ENCODE data around the gene TLE2. TPM values are rescaled to one million over a fixed set of nuclear protein-coding genes. Genes with fewer than 3 reads are reported as not detected.

The TLE2 gene
- total RNA-seq, 4 donors from 2014 or later, result 87.5 to 184 (median 122) TPM

DNA sequence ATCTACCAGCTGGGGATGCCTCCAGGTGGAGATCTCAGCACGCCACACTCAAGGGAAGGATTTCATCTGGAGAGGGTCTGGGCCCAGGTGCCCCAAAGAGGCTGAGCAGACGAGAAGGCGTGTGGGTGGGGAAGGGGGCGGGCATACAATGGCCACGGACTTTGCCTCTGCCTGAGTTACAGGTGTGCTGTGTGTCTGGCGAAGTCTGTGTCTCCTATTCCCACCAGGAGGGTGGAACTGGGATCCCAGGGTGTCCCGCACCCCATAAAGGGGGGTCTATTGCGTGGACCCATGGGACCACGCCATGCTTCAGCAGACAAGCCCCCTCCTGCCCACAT is 3.6 kb downstream of the TLE2 start:
- 83 to 84% methylated on average over 3 to 9 of the region's 9 CpGs for WGBS, 2 donors
- H3K9me3 ChIP-seq, result no peaks in the 10 kb centered on the region
- H3K4me1 ChIP-seq, result peaks cover 0 to 50% (median 7%) of the 10 kb centered on the region in 4 donors
- H3K36me3 ChIP-seq, result peaks cover 0 to 18% (median 0%) of the 10 kb centered on the region in 3 donors
- H3K27ac ChIP-seq, result peak overlapping the region in 3 of 4 donors; percentile 40 to 83 (median 61)
- TF ChIP-seq, protein P1, sequence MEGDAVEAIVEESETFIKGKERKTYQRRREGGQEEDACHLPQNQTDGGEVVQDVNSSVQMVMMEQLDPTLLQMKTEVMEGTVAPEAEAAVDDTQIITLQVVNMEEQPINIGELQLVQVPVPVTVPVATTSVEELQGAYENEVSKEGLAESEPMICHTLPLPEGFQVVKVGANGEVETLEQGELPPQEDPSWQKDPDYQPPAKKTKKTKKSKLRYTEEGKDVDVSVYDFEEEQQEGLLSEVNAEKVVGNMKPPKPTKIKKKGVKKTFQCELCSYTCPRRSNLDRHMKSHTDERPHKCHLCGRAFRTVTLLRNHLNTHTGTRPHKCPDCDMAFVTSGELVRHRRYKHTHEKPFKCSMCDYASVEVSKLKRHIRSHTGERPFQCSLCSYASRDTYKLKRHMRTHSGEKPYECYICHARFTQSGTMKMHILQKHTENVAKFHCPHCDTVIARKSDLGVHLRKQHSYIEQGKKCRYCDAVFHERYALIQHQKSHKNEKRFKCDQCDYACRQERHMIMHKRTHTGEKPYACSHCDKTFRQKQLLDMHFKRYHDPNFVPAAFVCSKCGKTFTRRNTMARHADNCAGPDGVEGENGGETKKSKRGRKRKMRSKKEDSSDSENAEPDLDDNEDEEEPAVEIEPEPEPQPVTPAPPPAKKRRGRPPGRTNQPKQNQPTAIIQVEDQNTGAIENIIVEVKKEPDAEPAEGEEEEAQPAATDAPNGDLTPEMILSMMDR (IDR thresholded peaks at IDR 0.05), result no peak
- TF ChIP-seq POLR2A (IDR thresholded peaks at IDR 0.05) (no peak), EP300 (IDR thresholded peaks at IDR 0.05) (no peak)
- no peak for DNase-seq (ENCODE audit: low spot score in 2 of 2)
- H3K4me3 ChIP-seq, result no peak overlapping the region
- H3K27me3 ChIP-seq, result peaks cover 0 to 4% of the 10 kb centered on the region in 2 donors

DNA sequence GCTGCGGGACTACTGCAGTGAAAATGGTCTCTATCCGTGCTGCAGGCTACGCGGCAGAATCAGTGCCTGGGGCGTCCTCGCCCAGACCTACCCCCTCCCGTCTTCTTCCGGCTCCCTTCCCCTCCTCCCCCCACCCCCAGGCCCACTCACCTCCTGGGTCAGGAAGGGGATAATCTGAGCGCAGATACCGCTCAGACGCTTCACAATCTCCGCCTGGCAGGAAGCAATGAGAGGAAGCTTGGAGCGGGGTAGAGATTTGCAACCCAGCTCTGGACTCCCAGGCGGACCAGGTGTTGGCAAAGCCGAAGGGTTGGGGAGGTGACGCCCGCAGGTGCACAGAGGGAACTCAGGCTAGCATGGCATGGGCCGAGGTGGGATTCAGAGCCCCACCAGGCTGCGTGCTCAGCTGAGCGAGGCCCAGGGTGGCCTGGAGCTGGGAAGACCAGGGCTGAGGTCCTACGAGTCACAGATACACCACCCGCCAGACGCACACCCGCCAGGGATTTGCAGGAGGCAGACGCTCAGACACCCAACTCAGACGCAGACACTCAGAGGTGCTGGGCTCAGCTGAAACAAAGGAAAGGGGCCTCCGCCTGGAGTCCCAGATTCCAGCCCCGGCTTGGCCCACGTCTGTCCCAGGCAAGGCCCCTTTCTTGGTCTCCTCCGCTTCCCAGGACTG is 4.1 kb downstream of the TLE2 start:
- 51 to 66% methylated on average over 19 to 27 of the region's 30 CpGs for WGBS, 2 donors
- Histone ChIP-seq H3K4me3 (peak overlapping the region in 1 of 4 donors; percentile 18), H3K9me3 (no peaks in the 10 kb centered on the region), H3K27me3 (peaks cover 0 to 4% of the 10 kb centered on the region in 2 donors), H3K27ac (peak overlapping the region in 3 of 4 donors; percentile 40 to 83 (median 61)), H3K4me1 (peaks cover 0 to 52% (median 7%) of the 10 kb centered on the region in 4 donors), H3K36me3 (peaks cover 0 to 18% (median 0%) of the 10 kb centered on the region in 3 donors)
- no peak for DNase-seq (ENCODE audit: low spot score in 2 of 2)
- TF ChIP-seq EP300 (IDR thresholded peaks at IDR 0.05) (no peak), POLR2A (IDR thresholded peaks at IDR 0.05) (no peak)
- TF ChIP-seq, protein P1 (IDR thresholded peaks at IDR 0.05), result no peak

DNA sequence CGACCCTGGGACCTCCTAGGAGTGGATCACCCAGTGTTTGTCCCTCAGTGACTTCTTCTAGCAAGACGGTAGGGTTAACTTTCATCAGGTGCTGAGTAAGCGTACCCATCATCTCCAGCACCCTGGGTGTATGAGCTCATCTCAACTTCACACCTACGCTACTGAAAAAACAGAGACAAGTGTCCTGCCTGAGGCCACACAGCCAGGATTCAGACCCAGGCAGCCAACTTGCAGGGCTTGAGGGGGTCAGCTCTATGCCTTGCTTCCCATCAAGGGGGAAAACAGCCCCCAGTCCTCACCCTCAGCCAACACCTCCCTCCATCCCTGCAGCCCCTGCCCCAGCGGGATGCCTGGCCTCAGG is 4.6 kb downstream of the TLE2 start:
- H3K36me3 ChIP-seq, result peaks cover 0 to 18% (median 0%) of the 10 kb centered on the region in 3 donors
- 67 to 74% methylated on average over 5 of the region's 5 CpGs for WGBS, 2 donors
- peaks cover 0 to 52% (median 5%) of the 10 kb centered on the region in 4 donors for H3K4me1 ChIP-seq
- H3K27me3 ChIP-seq, result peaks cover 0 to 4% of the 10 kb centered on the region in 2 donors
- TF ChIP-seq, protein P1 (IDR thresholded peaks at IDR 0.05), result no peak
- TF ChIP-seq POLR2A (IDR thresholded peaks at IDR 0.05) (no peak), EP300 (IDR thresholded peaks at IDR 0.05) (no peak)
- no peaks in the 10 kb centered on the region for H3K9me3 ChIP-seq
- no peak for DNase-seq (ENCODE audit: low spot score in 2 of 2)
- peak overlapping the region in 2 of 4 donors; percentile 61 to 83 for H3K27ac ChIP-seq
- peak overlapping the region in 1 of 4 donors; percentile 18 for H3K4me3 ChIP-seq

DNA sequence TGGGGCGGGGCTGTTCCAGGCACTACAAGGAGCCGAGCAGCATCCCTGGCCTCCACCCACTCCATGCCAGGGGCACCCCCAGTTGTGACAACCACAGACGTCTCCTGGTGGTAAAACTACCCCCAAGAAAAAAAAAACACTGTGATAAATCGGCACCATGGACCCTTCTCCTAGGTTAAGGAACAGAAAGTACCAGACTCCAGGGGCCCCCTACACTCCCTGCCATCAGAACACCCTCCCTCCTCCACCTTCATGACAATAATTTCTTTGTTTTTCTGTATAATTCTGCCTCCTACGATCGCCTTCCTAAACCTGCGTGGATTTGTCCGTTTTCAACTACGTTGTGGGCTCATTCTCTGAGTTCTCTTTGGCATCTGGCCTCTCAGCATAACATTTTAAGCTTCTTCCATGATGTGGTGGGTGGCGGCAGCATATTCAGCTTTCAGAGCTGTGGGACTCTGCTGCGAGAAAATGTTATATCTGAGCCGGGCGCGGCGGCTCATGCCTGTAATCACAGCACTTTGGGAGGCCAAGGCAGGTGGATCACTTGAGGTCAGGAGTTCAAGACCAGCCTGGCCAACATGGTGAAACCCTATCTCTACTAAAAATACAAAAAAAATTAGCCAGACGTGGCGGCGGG is 8.6 kb downstream of the TLE2 start:
- no peak for DNase-seq (ENCODE audit: low spot score in 2 of 2)
- Histone ChIP-seq H3K9me3 (no peaks in the 10 kb centered on the region), H3K27me3 (no peaks in the 10 kb centered on the region), H3K4me3 (no peak overlapping the region), H3K36me3 (peaks cover 0 to 29% (median 0%) of the 10 kb centered on the region in 3 donors), H3K4me1 (peaks cover 0 to 32% (median 4%) of the 10 kb centered on the region in 4 donors), H3K27ac (peak overlapping the region in 3 of 4 donors; percentile 68 to 84 (median 83))
- TF ChIP-seq EP300 (IDR thresholded peaks at IDR 0.05), result peak; percentile 50 to 81
- TF ChIP-seq, protein P1 (IDR thresholded peaks at IDR 0.05), result no peak
- peak in 1 of 2 donors; percentile 38 for TF ChIP-seq POLR2A (IDR thresholded peaks at IDR 0.05)
- WGBS, 2 donors, result 33 to 50% methylated on average over 18 of the region's 18 CpGs
